Measurements from ENCODE around the gene TMEM145.
A peak's percentile ranks its signal among the peaks of the same experiment; 100 is the strongest.
"Not testable (repeated sequence)": the region's sequence is repeated elsewhere in the genome, so short reads cannot be mapped to it uniquely, and the experiment has no call there.

The TMEM145 gene

GRCh38 chr19:42313096-42313839, at the start of gene TMEM145:
Gene TMEM145, plus strand, starts transcription at chr19:42313309. Its CDS starts 68 bp downstream, at chr19:42313377.
- DNase-seq = peak; percentile 49

- DNase-seq = not testable (repeated sequence)
Measured at GRCh38 chr19:42266105-42266504, 47.0 kb upstream of the TMEM145 start.

- not testable (repeated sequence) for DNase-seq
Measured at GRCh38 chr19:42266928-42267603, 46.0 kb upstream of the TMEM145 start.

- DNase-seq = no peak
Measured at GRCh38 chr19:42267644-42268141, 45.4 kb upstream of the TMEM145 start.

GRCh38 chr19:42268142-42268703, 44.9 kb upstream of the TMEM145 start:
- peak; percentile 97 for DNase-seq

GRCh38 chr19:42268704-42269477, 44.2 kb upstream of the TMEM145 start, which contains the start of gene CIC:
Gene CIC, plus strand, starts transcription at chr19:42269252. Its CDS starts 2,532 bp downstream, at chr19:42271784.
- DNase-seq = peak; percentile 99

- no peak for DNase-seq
Measured at GRCh38 chr19:42269478-42270345, 43.4 kb upstream of the TMEM145 start.

- no peak for DNase-seq
Measured at GRCh38 chr19:42270346-42271044, 42.6 kb upstream of the TMEM145 start.

- DNase-seq = no peak
Measured at GRCh38 chr19:42271045-42271419, 42.1 kb upstream of the TMEM145 start.

GRCh38 chr19:42271861-42272534, 41.1 kb upstream of the TMEM145 start:
- no peak for DNase-seq

GRCh38 chr19:42272535-42272897, 40.6 kb upstream of the TMEM145 start:
- no peak for DNase-seq

- no peak for DNase-seq
Measured at GRCh38 chr19:42272989-42273406, 40.1 kb upstream of the TMEM145 start.

- no peak for DNase-seq
Measured at GRCh38 chr19:42273407-42274064, 39.6 kb upstream of the TMEM145 start.

- DNase-seq = no peak
Measured at GRCh38 chr19:42274065-42274682, 38.9 kb upstream of the TMEM145 start.

GRCh38 chr19:42275103-42275502, 38.0 kb upstream of the TMEM145 start:
- no peak for DNase-seq

GRCh38 chr19:42275517-42275916, 37.6 kb upstream of the TMEM145 start:
- no peak for DNase-seq

GRCh38 chr19:42276284-42276683, 36.8 kb upstream of the TMEM145 start:
- DNase-seq = no peak

GRCh38 chr19:42276821-42277220, 36.3 kb upstream of the TMEM145 start:
- DNase-seq = no peak

GRCh38 chr19:42277821-42278451, 35.2 kb upstream of the TMEM145 start:
- DNase-seq = no peak
